Endothelial cell of umbilical vein (primary cell): ENCODE data around the gene FGFR3.

Experiments used
- CTCF ChIP-seq, 2 donors: IDR thresholded peaks; 1 replicate in 1 of 2; 2 replicates in 1 of 2; pipeline ENCODE4 v1.5.1; 2011; ENCODE audit warnings: low read length in 2 of 2, mild to moderate bottlenecking in 2 of 2, moderate library complexity in 2 of 2, control low read depth in 1 of 2, inconsistent platforms in 1 of 2, low read depth in 1 of 2; ENCODE audit not compliant: insufficient read depth in 1 of 2; ENCODE audit errors: extremely low read depth in 1 of 2
- EZH2 ChIP-seq: IDR thresholded peaks from 2 replicates; pipeline ENCODE4 v1.6.1; 2012; ENCODE audit warnings: borderline replicate concordance, low read depth, mild to moderate bottlenecking, moderate library complexity, low read length, inconsistent platforms; ENCODE audit not compliant: severe bottlenecking
- GATA2 ChIP-seq: IDR thresholded peaks from 2 replicates; pipeline ENCODE4 v1.7.0; 2011; ENCODE audit warnings: low read depth, mild to moderate bottlenecking, moderate library complexity, mixed read lengths, low read length; ENCODE audit not compliant: insufficient read length, insufficient read depth
- MYC ChIP-seq: IDR thresholded peaks from one replicate; pipeline ENCODE4 v1.6.1; 2011; ENCODE audit warnings: mild to moderate bottlenecking, low read depth, low read length
- POLR2A ChIP-seq: IDR thresholded peaks from 2 replicates; pipeline ENCODE4 v1.6.1; 2012; ENCODE audit warnings: low read depth, mild to moderate bottlenecking, control low read depth, low read length

GRCh38 chr4:1812720-1813119 is 19.6 kb downstream of the FGFR3 start:
- TF ChIP-seq EZH2 (no peak), CTCF (IDR thresholded peaks at IDR 0.05; ENCODE audit: extremely low read depth in 1 of 2, insufficient read depth in 1 of 2, low read depth in 1 of 2, low read length in 2 of 2) (no peak), MYC (no peak), POLR2A (no peak), GATA2 (no peak)
